HG03432 (cell line): Measurements from ENCODE around the gene MIF4GD.
"Not testable (repeated sequence)": the region's sequence is repeated elsewhere in the genome, so short reads cannot be mapped to it uniquely, and the experiment has no call there.

Experiments used
- ATAC-seq: cut with Tn5 transposase; IDR thresholded peaks from one replicate; pipeline ENCODE4 v1.9.1; 2021; ENCODE audit warnings: mild to moderate bottlenecking, moderate library complexity; ENCODE audit not compliant: unreplicated experiment

Gene MIF4GD

GRCh38 chr17:75270966-75271232, at the start of gene MIF4GD:
TSS of gene MIF4GD (minus strand) at chr17:75271231. CDS start at chr17:75270195, 1,036 bp downstream.
- no peak for ATAC-seq

- peak; percentile 59 for ATAC-seq
These were observed 49.1 kb upstream of the MIF4GD start for GRCh38 chr17:75319904-75320691.

- ATAC-seq: no peak
These were observed 47.7 kb upstream of the MIF4GD start for GRCh38 chr17:75318615-75319222.

- ATAC-seq: no peak
These were observed 47.2 kb upstream of the MIF4GD start for GRCh38 chr17:75318211-75318610.

GRCh38 chr17:75317671-75318070, 46.6 kb upstream of the MIF4GD start:
- ATAC-seq: no peak

- ATAC-seq: no peak
These were observed 45.2 kb upstream of the MIF4GD start for GRCh38 chr17:75316253-75316652.

- no peak for ATAC-seq
These were observed 44.7 kb upstream of the MIF4GD start for GRCh38 chr17:75315541-75316243.

GRCh38 chr17:75313941-75314551, 43.0 kb upstream of the MIF4GD start:
- ATAC-seq: no peak

- ATAC-seq: no peak
These were observed 38.0 kb upstream of the MIF4GD start for GRCh38 chr17:75308732-75309629.

GRCh38 chr17:75307957-75308731, 37.1 kb upstream of the MIF4GD start:
- ATAC-seq: no peak

GRCh38 chr17:75301502-75302206, 30.6 kb upstream of the MIF4GD start:
- no peak for ATAC-seq

GRCh38 chr17:75301049-75301448, 30.0 kb upstream of the MIF4GD start:
- ATAC-seq: no peak

- no peak for ATAC-seq
These were observed 29.2 kb upstream of the MIF4GD start for GRCh38 chr17:75300280-75300679.

- peak; percentile 62 for ATAC-seq
These were observed 24.4 kb upstream of the MIF4GD start for GRCh38 chr17:75295201-75296158.

GRCh38 chr17:75292810-75293448, 21.9 kb upstream of the MIF4GD start:
- not testable (repeated sequence) for ATAC-seq

- peak; percentile 24 for ATAC-seq
These were observed 18.9 kb upstream of the MIF4GD start for GRCh38 chr17:75289832-75290337.

- ATAC-seq: peak; percentile 90
These were observed 18.2 kb upstream of the MIF4GD start, which contains the start of gene SLC25A19 for GRCh38 chr17:75289115-75289831. TSS of gene SLC25A19 (minus strand) at chr17:75289433. CDS start at chr17:75286764, 2,669 bp downstream.
